SJCRH30 (cell line): ENCODE results near the gene EVX1. TPM values are rescaled to one million over a fixed set of nuclear protein-coding genes. Genes with fewer than 3 reads are reported as not detected.

ENCODE experiments used
- DNase-seq, 2 experiments: peaks; one replicate each; pipeline ENCODE4 v3.0.0-alpha.2; 2015 to 2020
- H3K27ac ChIP-seq: fragments of 250-450 bp; sonication (Bioruptor Pico); 2 replicates; pipeline ENCODE4 v1.5.1; 2020; ENCODE audit warnings: mild to moderate bottlenecking, moderate library complexity
- H3K27me3 ChIP-seq: fragments of 250-450 bp; sonication (Bioruptor Pico); 2 replicates; pipeline ENCODE4 v1.5.1; 2020; ENCODE audit warnings: mild to moderate bottlenecking, moderate library complexity
- H3K36me3 ChIP-seq: fragments of 250-450 bp; sonication (Bioruptor Pico); 2 replicates; pipeline ENCODE4 v1.5.1; 2020; ENCODE audit warnings: mild to moderate bottlenecking, moderate library complexity
- H3K4me1 ChIP-seq: fragments of 250-450 bp; sonication (Bioruptor Pico); 2 replicates; pipeline ENCODE4 v1.5.1; 2020; ENCODE audit warnings: mild to moderate bottlenecking, moderate library complexity
- H3K4me3 ChIP-seq: fragments of 250-450 bp; sonication (Bioruptor Pico); 2 replicates; pipeline ENCODE4 v1.5.1; 2020; ENCODE audit warnings: mild to moderate bottlenecking, moderate library complexity
- H3K9me3 ChIP-seq: fragments of 250-450 bp; sonication (Bioruptor Pico); replicated peaks from 2 replicates; pipeline ENCODE4 v1.5.1; 2020; ENCODE audit warnings: mild to moderate bottlenecking, moderate library complexity
- total RNA-seq: library from RNA; depleted of rRNA; stranded (reverse); fragments of >200 nt; shearing (Covaris generic); gene quantifications from 2 replicates; pipeline ENCODE4 v1.2.3, GENCODE V29; 2014

EVX1 gene
- total RNA-seq, 1 experiment from 2014 or later: not detected

DNA sequence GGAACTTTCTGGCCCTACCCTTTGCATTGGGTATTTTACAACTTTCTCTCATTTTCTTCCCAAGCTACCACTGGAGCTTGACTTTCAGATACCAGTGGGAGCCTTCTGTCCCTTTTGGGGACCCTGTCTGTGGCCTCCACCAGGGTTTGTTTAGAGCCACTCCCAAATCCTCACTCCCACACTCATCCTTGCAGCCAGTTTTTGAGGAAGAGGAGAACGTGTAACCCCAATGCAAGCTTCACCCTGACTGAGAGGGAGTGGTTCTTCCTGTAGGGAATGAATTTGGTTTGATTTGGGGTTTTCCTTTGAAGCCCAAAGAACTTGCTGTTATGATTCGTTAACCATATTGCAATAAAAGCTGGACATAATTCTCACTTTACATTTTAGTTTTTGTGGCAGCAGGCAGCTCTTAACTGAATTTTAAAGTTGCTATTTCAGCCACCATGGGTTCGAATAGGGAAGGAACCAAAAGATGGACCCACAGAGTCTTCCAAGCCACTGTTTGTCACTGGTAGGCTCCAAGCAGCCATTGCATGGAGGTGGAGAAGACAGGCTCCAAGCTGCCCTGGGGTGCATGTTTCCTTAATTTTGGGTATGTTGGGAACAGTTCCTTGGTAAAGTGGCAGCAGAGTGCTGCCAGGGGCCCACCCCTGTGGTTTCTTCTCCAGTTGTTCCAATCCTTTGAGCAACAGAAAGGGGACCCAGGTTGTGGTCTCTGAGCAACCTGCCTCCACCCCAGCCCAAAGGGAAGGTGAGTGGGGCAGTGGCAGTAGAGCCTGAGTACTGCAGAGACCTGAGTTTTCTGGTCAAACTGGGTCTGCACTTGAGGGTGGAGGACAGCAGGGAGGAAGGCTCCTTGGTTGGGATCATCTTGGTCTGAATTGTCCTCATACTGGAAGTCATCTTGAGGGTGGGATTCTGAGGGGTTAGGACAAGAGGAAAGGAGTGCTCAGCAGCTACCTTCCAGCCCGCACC lies 5.1 kb downstream of the EVX1 start:
- Histone ChIP-seq H3K27me3 (peaks cover 6% of the 10 kb centered on the region; the same call in 1 of the 2 replicates), H3K9me3 (no peaks in the 10 kb centered on the region), H3K4me1 (no peaks in the 10 kb centered on the region), H3K27ac (no peak overlapping the region), H3K4me3 (no peak overlapping the region), H3K36me3 (no peaks in the 10 kb centered on the region)
- DNase-seq: no peak

DNA sequence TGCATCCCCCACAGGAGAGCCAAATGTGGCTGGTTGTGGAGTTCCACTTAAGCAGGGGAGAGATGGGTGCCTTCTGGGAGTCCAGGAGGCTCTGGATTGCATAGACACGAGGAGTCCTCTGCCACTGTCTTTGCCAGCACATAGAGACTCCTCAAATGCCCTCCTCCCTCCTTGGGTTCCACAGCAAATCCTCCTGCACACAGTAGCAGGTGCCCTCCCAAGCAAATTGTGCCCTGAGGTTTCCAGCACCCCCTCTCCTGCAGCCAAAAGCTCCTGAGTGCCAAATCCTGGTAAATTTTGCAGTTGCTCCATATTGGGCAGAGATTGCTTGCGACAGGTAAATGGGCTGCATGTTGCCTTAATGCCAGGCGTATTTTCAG lies 5.8 kb downstream of the EVX1 start:
- Histone ChIP-seq H3K9me3 (no peaks in the 10 kb centered on the region), H3K36me3 (no peaks in the 10 kb centered on the region), H3K4me1 (no peaks in the 10 kb centered on the region), H3K27me3 (peaks cover 6% of the 10 kb centered on the region; the same call in 1 of the 2 replicates), H3K27ac (no peak overlapping the region), H3K4me3 (no peak overlapping the region)
- DNase-seq: no peak

DNA sequence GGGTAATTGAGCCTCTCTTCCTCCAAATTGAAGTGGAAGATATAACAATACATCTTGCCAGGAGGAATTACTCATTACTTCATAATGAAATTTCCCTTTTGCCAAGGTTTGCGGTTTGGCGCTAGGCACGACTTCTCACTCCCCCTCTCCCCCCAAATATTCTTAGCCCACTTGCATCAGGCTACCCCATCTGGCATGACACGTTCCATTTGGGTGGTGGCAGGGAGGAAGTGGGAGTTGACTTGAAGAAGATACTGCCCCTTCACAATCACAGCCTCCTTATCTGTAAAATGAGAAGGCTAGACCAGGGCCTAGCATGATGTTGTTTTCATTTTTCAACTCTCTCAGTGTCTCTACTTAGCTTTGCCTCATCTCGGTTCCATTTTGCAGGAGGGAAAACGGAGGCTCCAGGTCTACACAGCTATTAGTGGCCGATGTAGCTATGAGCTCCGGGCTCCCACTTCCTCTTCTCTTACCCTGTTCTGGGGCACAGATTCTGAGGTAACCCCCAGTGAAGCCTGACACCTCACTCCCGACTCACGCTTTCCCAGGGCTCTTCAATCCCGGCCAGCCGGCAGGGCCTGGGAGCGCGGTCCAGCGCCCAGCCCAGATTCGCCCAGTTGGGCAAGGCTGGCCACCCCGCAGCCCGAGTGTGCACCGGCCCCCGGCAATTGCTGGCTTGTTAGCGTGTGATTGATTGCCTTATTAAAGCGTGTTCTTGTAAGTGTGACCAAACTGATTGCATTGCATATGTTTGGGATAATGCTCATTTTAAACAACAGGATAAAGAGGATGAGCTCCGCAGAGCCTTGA lies 6.5 kb downstream of the EVX1 start:
- H3K9me3 ChIP-seq: no peaks in the 10 kb centered on the region
- no peak for DNase-seq
- no peak overlapping the region for H3K27ac ChIP-seq
- H3K27me3 ChIP-seq: peaks cover 6% of the 10 kb centered on the region; the same call in 1 of the 2 replicates
- H3K4me3 ChIP-seq: no peak overlapping the region
- H3K36me3 ChIP-seq: no peaks in the 10 kb centered on the region
- no peaks in the 10 kb centered on the region for H3K4me1 ChIP-seq

- H3K27ac ChIP-seq: no peak overlapping the region
- no peak overlapping the region for H3K4me3 ChIP-seq
- peaks cover 6% of the 10 kb centered on the region; the same call in 1 of the 2 replicates for H3K27me3 ChIP-seq
- DNase-seq: no peak
- no peaks in the 10 kb centered on the region for H3K9me3 ChIP-seq
- H3K4me1 ChIP-seq: no peaks in the 10 kb centered on the region
- no peaks in the 10 kb centered on the region for H3K36me3 ChIP-seq
Observed at GRCh38 chr7:27249724-27250556, 7.3 kb downstream of the EVX1 start.

GRCh38 chr7:27250557-27251070 lies 8.0 kb downstream of the EVX1 start:
- H3K4me1 ChIP-seq: no peaks in the 10 kb centered on the region
- DNase-seq: no peak
- H3K36me3 ChIP-seq: no peaks in the 10 kb centered on the region
- peaks cover 6% of the 10 kb centered on the region; the same call in 1 of the 2 replicates for H3K27me3 ChIP-seq
- no peak overlapping the region for H3K27ac ChIP-seq
- no peaks in the 10 kb centered on the region for H3K9me3 ChIP-seq
- no peak overlapping the region for H3K4me3 ChIP-seq

DNA sequence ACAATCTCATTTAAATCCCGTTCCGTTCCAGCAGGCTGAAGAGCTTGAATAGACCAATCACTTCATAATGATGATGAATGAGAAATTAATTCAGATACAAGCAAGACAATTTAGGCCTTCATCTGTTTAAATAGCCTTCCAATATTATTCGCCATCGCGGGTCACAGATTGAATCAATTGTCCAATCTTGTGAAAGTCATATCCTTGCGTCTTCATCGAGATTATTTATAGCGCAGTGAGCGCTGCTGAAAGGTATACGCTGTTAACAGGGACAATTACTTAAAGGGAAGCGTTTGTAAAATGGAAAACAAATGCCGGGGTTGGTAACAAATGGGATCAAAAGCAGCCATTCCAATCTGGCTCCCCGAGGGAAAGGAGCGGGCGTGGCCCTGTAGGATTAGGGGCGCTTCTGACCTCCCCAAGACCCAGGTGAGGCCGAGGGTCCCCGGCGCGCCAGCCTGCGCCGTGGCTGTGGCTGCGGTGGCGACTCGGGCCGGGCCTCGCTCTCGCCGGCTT lies 8.6 kb downstream of the EVX1 start:
- no peaks in the 10 kb centered on the region for H3K4me1 ChIP-seq
- DNase-seq: no peak
- H3K9me3 ChIP-seq: no peaks in the 10 kb centered on the region
- peaks cover 6% of the 10 kb centered on the region; the same call in 1 of the 2 replicates for H3K27me3 ChIP-seq
- no peaks in the 10 kb centered on the region for H3K36me3 ChIP-seq
- no peak overlapping the region for H3K4me3 ChIP-seq
- no peak overlapping the region for H3K27ac ChIP-seq

DNA sequence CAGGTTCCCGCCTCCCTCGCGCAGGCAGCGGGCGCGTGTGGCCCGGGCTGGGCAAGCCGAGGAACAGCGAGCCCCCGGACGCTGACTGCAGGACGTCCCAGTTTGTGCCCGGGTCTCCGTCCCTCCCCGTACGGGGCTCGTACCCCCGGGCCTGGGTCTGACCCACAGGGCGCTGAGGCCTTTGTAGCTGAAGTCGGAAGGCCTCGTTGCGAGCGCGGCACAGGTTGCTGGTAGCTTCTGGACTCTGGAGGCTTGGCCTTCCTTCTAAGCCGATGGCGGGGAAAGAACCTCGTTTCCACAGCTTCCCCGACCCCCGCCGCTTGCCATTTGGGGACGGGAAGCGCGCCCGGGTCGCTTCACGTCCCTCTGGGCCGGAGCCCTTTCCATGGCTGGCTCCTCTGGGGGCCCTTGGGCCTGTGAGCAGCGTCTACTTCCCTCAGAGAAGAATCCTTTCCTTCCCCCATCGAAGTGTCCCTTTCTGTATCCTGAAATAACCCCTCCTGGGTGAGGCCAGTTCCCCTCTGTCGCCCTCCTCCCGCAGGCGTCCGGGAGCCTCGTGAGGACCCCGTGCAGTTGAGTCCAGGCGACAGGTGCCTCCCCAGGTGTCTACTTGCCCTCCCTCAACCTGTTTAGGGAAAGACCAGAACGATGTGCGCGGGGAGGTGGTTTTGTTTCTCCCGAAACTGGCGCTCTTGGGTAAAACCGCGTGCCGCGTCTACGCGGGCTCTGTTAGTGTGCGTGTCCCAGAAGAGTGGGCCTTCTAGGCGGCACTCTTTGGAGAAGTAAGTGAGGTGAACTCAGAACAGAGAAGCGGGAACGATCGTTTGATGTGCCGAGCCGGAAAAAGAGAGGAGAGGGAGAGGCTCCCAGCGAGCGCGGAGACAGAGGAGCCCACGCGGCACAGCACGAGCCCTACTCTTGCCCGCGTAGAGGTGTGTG lies 9.3 kb downstream of the EVX1 start:
- Histone ChIP-seq H3K36me3 (no peaks in the 10 kb centered on the region), H3K27me3 (peaks cover 6% of the 10 kb centered on the region; the same call in 1 of the 2 replicates), H3K4me3 (no peak overlapping the region), H3K27ac (no peak overlapping the region), H3K4me1 (no peaks in the 10 kb centered on the region), H3K9me3 (no peaks in the 10 kb centered on the region)
- no peak for DNase-seq

DNA sequence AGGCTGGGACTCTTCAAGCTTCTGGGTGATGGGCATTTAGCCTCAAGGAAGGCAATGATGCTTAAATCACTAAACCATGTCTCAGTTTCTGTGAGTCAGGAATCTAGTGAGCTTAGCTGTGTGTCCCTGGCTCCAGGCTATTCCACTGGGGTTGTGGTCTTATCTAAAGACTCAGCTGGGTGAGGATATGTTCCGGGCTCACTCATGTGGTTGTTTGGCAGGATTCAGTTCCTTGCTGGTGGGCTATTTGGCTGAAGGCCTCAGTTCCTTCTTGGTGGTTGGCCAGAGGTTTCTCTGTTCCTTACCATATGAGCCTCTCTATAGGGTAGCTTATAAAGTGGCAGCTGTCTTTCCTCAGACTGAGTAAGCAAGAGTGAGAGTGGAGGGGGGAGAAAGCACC lies 12.0 kb downstream of the EVX1 start:
- H3K9me3 ChIP-seq: no peaks in the 10 kb centered on the region
- no peaks in the 10 kb centered on the region for H3K36me3 ChIP-seq
- H3K4me1 ChIP-seq: no peaks in the 10 kb centered on the region
- H3K27me3 ChIP-seq: peaks cover 6% of the 10 kb centered on the region; the same call in 1 of the 2 replicates
- DNase-seq: no peak
- no peak overlapping the region for H3K27ac ChIP-seq
- no peak overlapping the region for H3K4me3 ChIP-seq

GRCh38 chr7:27260211-27260610 lies 17.6 kb downstream of the EVX1 start:
- no peak overlapping the region for H3K27ac ChIP-seq
- no peaks in the 10 kb centered on the region for H3K36me3 ChIP-seq
- H3K4me3 ChIP-seq: no peak overlapping the region
- no peaks in the 10 kb centered on the region for H3K27me3 ChIP-seq
- no peaks in the 10 kb centered on the region for H3K4me1 ChIP-seq
- H3K9me3 ChIP-seq: no peaks in the 10 kb centered on the region
- DNase-seq: no peak

GRCh38 chr7:27262121-27262520 lies 19.5 kb downstream of the EVX1 start:
- Histone ChIP-seq H3K27ac (no peak overlapping the region), H3K9me3 (no peaks in the 10 kb centered on the region), H3K4me3 (no peak overlapping the region), H3K27me3 (no peaks in the 10 kb centered on the region), H3K4me1 (no peaks in the 10 kb centered on the region), H3K36me3 (no peaks in the 10 kb centered on the region)
- DNase-seq: no peak

DNA sequence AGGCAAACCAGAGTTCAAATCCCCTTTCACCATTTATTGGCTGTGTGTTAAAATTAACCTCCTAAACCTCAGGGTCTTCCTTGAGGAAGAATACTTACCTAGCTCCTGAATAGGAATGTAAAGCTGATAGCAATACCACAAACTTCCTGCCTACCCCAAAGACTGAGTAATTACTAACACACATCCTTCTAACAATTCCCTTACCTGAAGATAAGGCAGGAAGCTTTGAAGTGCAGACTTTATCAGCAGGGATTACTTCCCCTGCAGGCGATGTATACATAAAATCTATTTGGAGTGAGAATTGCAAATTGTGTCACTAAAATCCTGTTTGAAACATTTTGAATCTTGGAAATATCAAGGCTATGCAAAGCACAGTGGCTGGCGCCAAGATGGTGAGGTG lies 21.2 kb downstream of the EVX1 start:
- no peak overlapping the region for H3K27ac ChIP-seq
- no peak overlapping the region for H3K4me3 ChIP-seq
- H3K9me3 ChIP-seq: no peaks in the 10 kb centered on the region
- no peak for DNase-seq
- H3K36me3 ChIP-seq: no peaks in the 10 kb centered on the region
- no peaks in the 10 kb centered on the region for H3K4me1 ChIP-seq
- H3K27me3 ChIP-seq: no peaks in the 10 kb centered on the region

DNA sequence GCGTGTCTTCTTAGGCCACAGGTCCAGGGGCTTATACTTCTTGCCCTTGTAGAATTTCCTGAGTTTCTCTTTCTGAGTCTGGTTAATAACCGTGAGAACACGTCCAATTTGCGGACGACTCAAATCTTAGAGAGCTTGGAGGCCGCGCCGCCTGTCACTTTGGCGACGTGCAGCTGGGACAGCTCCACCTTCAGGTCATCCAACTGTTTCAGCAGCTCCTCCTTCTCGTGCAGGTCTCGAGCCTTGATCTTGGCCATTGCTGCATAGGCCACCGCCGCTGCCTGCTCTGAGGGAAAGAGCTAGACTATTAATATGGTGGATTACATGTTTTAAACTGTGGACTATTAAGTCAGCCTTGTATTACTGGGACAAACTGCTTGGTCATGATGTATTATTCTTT lies 26.9 kb downstream of the EVX1 start:
- H3K4me3 ChIP-seq: no peak overlapping the region
- H3K36me3 ChIP-seq: no peaks in the 10 kb centered on the region
- 0 out of 2 replicates have a peak, but pooled peaks cover 3% of the 10 kb centered on the region for H3K9me3 ChIP-seq
- no peak overlapping the region for H3K27ac ChIP-seq
- DNase-seq: no peak
- H3K4me1 ChIP-seq: no peaks in the 10 kb centered on the region
- H3K27me3 ChIP-seq: no peaks in the 10 kb centered on the region

DNA sequence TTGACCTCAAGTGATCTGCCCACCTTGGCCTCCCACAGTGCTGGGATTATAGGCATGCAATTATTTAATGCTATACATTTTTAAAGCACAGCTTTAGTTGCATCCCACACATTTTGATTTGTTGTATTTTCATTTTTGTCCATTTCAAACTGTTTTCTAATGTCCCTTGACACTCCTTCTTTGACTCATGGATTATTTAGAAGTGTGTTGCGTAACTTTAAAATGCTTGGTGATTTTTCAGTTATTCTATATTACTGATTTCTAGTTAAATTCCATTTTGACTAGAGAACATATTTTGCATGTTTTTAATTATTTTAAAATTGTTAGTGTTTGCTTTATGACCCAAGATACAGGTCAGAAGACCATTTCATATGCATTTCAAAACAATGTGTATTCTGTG lies 28.8 kb downstream of the EVX1 start:
- no peak for DNase-seq
- H3K27me3 ChIP-seq: no peaks in the 10 kb centered on the region

More for the DNA sequence above, 28.8 kb downstream of the EVX1 start:
- no peaks in the 10 kb centered on the region for H3K4me1 ChIP-seq
- no peaks in the 10 kb centered on the region for H3K36me3 ChIP-seq
- 0 out of 2 replicates have a peak, but pooled peaks cover 3% of the 10 kb centered on the region for H3K9me3 ChIP-seq
- no peak overlapping the region for H3K27ac ChIP-seq
- H3K4me3 ChIP-seq: no peak overlapping the region
